Measurements from ENCODE around the gene SLC39A11. TPM values are rescaled to one million over a fixed set of nuclear protein-coding genes. Genes with fewer than 3 reads are reported as not detected.

The SLC39A11 gene
- polyA plus RNA-seq, 1 donor from 2014 or later, result 8.0 TPM

GRCh38 chr17:72733619-72734282, 358.7 kb downstream of the SLC39A11 start:
- TF ChIP-seq POLR2AphosphoS5 (IDR thresholded peaks at IDR 0.05), result no peak
- no peak for TF ChIP-seq SMC3 (conservative IDR thresholded peaks at IDR 0.05; ENCODE audit: poor library complexity)
- TF ChIP-seq EP300 (conservative IDR thresholded peaks at IDR 0.05; ENCODE audit: poor library complexity, severe bottlenecking), result no peak
- TF ChIP-seq REST (IDR thresholded peaks at IDR 0.05; ENCODE audit: borderline replicate concordance), result no peak
- no peak for TF ChIP-seq RAD21 (conservative IDR thresholded peaks at IDR 0.05)
- no peak for TF ChIP-seq CTCF (IDR thresholded peaks at IDR 0.05; ENCODE audit: poor library complexity, severe bottlenecking)
- no peak for TF ChIP-seq EZH2 (IDR thresholded peaks at IDR 0.05; ENCODE audit: borderline replicate concordance, insufficient read depth, low read length, poor library complexity, severe bottlenecking)
- Histone ChIP-seq H3K27me3 (ENCODE audit: insufficient read depth, low read depth, low read length) (no peaks in the 10 kb centered on the region), H3K9me3 (ENCODE audit: low read length) (no peaks in the 10 kb centered on the region)

DNA sequence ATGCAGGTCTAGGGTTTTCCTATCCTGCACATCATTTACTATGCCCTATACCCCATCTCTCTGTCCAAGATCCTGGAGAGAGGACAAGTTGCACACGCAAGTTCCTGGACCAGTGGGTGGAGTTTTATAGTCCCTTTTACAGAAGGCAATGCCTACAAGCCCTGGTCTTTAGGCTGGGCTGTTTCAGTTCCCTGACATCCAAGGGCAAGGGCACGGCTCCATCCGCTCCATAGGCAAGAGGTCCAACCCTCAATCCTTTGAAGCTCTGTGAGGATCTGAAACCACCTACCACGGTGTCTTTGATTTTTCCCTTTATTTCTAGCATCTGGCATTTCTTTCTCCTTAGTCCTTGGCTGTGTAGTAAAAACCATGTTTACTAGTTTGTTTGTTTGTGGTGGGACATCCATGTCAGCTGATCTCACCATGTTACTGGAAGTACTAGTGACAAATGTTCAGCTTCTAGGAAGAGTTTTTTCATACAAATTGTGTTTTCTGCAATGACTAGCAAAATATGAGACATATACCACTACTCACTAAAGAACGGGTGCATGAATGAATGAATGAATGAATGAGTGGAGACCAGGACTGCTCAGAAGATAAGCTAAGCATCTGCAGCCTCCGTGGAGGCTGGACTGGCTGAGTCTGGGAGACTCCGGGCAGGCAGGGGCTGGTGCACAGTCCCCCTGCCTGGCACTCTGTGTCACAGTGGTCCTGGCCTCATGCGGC, 359.4 kb downstream of the SLC39A11 start:
- H3K4me3 ChIP-seq (ENCODE audit: low read length), result no peak overlapping the region
- H3K27me3 ChIP-seq (ENCODE audit: insufficient read depth, low read depth, low read length), result no peaks in the 10 kb centered on the region
- H3K9ac ChIP-seq (ENCODE audit: low read length), result no peak overlapping the region
- H3K9me3 ChIP-seq (ENCODE audit: low read length), result no peaks in the 10 kb centered on the region
- H3K79me2 ChIP-seq (replicated peaks; ENCODE audit: insufficient read depth, low read length), result no peaks in the 10 kb centered on the region
- no peak overlapping the region for H3K27ac ChIP-seq (ENCODE audit: low read length)
- no peak for TF ChIP-seq MXI1 (conservative IDR thresholded peaks at IDR 0.05; ENCODE audit: poor library complexity, severe bottlenecking)
- TF ChIP-seq SMC3 (conservative IDR thresholded peaks at IDR 0.05; ENCODE audit: poor library complexity), result no peak
- TF ChIP-seq RAD21 (conservative IDR thresholded peaks at IDR 0.05), result no peak
- no peak for TF ChIP-seq EP300 (conservative IDR thresholded peaks at IDR 0.05; ENCODE audit: poor library complexity, severe bottlenecking)
- no peak for TF ChIP-seq POLR2AphosphoS5 (IDR thresholded peaks at IDR 0.05)
- TF ChIP-seq REST (IDR thresholded peaks at IDR 0.05; ENCODE audit: borderline replicate concordance), result no peak
- no peak for TF ChIP-seq EZH2 (IDR thresholded peaks at IDR 0.05; ENCODE audit: borderline replicate concordance, insufficient read depth, low read length, poor library complexity, severe bottlenecking)
- TF ChIP-seq CTCF (IDR thresholded peaks at IDR 0.05; ENCODE audit: poor library complexity, severe bottlenecking), result no peak
- TF ChIP-seq TAF1 (IDR thresholded peaks at IDR 0.05; ENCODE audit: low read depth), result no peak
- H3K9me2 ChIP-seq (ENCODE audit: insufficient read depth, low read length), result no peaks in the 10 kb centered on the region
- H3K36me3 ChIP-seq (ENCODE audit: insufficient read depth, low read length), result no peaks in the 10 kb centered on the region
- no peak overlapping the region for H3K4me2 ChIP-seq (ENCODE audit: low read length)
- no peak overlapping the region for H2AFZ ChIP-seq (ENCODE audit: low read depth, low read length)
- H4K20me1 ChIP-seq (ENCODE audit: insufficient read depth), result no peaks in the 10 kb centered on the region
- H3F3A ChIP-seq (ENCODE audit: insufficient read depth, low read length, poor library complexity, severe bottlenecking), result no peaks in the 10 kb centered on the region

More at GRCh38 chr17:72733619-72734282, 358.7 kb downstream of the SLC39A11 start:
- H3K4me2 ChIP-seq (ENCODE audit: low read length), result no peak overlapping the region
- H3K36me3 ChIP-seq (ENCODE audit: insufficient read depth, low read length), result no peaks in the 10 kb centered on the region
- no peaks in the 10 kb centered on the region for H3K9me2 ChIP-seq (ENCODE audit: insufficient read depth, low read length)
- no peaks in the 10 kb centered on the region for H3F3A ChIP-seq (ENCODE audit: insufficient read depth, low read length, poor library complexity, severe bottlenecking)
- no peak overlapping the region for H3K4me3 ChIP-seq (ENCODE audit: low read length)
- no peaks in the 10 kb centered on the region for H4K20me1 ChIP-seq (ENCODE audit: insufficient read depth)
- no peak overlapping the region for H3K9ac ChIP-seq (ENCODE audit: low read length)
- no peaks in the 10 kb centered on the region for H3K79me2 ChIP-seq (replicated peaks; ENCODE audit: insufficient read depth, low read length)
- no peak overlapping the region for H3K27ac ChIP-seq (ENCODE audit: low read length)
- H2AFZ ChIP-seq (ENCODE audit: low read depth, low read length), result no peak overlapping the region
